Liver (tissue), 9 donors: ENCODE measurements around the gene DCX. TPM values are rescaled to one million over a fixed set of nuclear protein-coding genes. Genes with fewer than 3 reads are reported as not detected.

Experiments used
- DNase-seq: peaks from one replicate; pipeline ENCODE4 v3.0.0-alpha.2; 2017; ENCODE audit warnings: low spot score
- H3K27ac ChIP-seq, 2 donors: one replicate each; pipeline ENCODE4 v1.7.0; 2013; ENCODE audit warnings: inconsistent platforms in 2 of 2, low read length in 2 of 2, control low read depth in 1 of 2, low read depth in 1 of 2, mild to moderate bottlenecking in 1 of 2
- H3K27me3 ChIP-seq, 4 donors: one replicate each; pipeline versions ENCODE4 v1.6.1 to v1.7.0; 2013; ENCODE audit warnings: low read length in 3 of 4, inconsistent platforms in 1 of 4, mild to moderate bottlenecking in 1 of 4, moderate library complexity in 1 of 4; ENCODE audit not compliant: control insufficient read depth in 4 of 4, insufficient read depth in 4 of 4
- H3K36me3 ChIP-seq, 4 donors: one replicate each; pipeline versions ENCODE4 v1.6.1 to v1.7.0; 2013; ENCODE audit warnings: low read length in 3 of 4, mild to moderate bottlenecking in 3 of 4, low read depth in 1 of 4, moderate library complexity in 1 of 4; ENCODE audit not compliant: control insufficient read depth in 4 of 4, insufficient read depth in 3 of 4
- H3K4me1 ChIP-seq, 4 donors: one replicate each; pipeline versions ENCODE4 v1.6.1 to v1.7.0; 2013; ENCODE audit warnings: low read length in 3 of 4, mild to moderate bottlenecking in 3 of 4, moderate library complexity in 1 of 4; ENCODE audit not compliant: control insufficient read depth in 4 of 4, insufficient read depth in 4 of 4
- H3K4me3 ChIP-seq, 3 donors: one replicate each; pipeline versions ENCODE4 v1.6.1 to v1.7.0; 2013; ENCODE audit warnings: low read length in 3 of 3, control low read depth in 1 of 3, low read depth in 1 of 3, mild to moderate bottlenecking in 1 of 3
- H3K9ac ChIP-seq, 2 donors: one replicate each; pipeline ENCODE4 v1.7.0; 2013; ENCODE audit warnings: low read length in 2 of 2, mild to moderate bottlenecking in 2 of 2, moderate library complexity in 2 of 2, control low read depth in 1 of 2, low read depth in 1 of 2
- H3K9me3 ChIP-seq, 4 donors: one replicate each; pipeline versions ENCODE4 v1.6.1 to v1.7.0; 2013; ENCODE audit warnings: low read length in 3 of 4; ENCODE audit not compliant: control insufficient read depth in 4 of 4
- EGR1 ChIP-seq, 2 donors: IDR thresholded peaks; 2 replicates each; pipeline ENCODE4 v1.6.1; 2016 to 2018; ENCODE audit warnings: antibody characterized with exemption in 2 of 2, low read depth in 2 of 2
- FOXA1 ChIP-seq: IDR thresholded peaks from 2 replicates; pipeline ENCODE4 v1.6.1; 2016; ENCODE audit warnings: antibody characterized with exemption
- FOXA2 ChIP-seq: IDR thresholded peaks from 2 replicates; pipeline ENCODE4 v1.6.1; 2016; ENCODE audit warnings: antibody characterized with exemption
- GABPA ChIP-seq, 2 donors: IDR thresholded peaks in 1 of 2; conservative IDR thresholded peaks in 1 of 2; 2 replicates each; pipeline ENCODE4 v1.6.1; 2016; ENCODE audit warnings: antibody characterized with exemption in 2 of 2, mild to moderate bottlenecking in 1 of 2, moderate library complexity in 1 of 2
- HNF4A ChIP-seq, 2 donors: conservative IDR thresholded peaks; 2 replicates each; pipeline ENCODE4 v1.6.1; 2016; ENCODE audit warnings: antibody characterized with exemption in 2 of 2, mild to moderate bottlenecking in 2 of 2
- HNF4G ChIP-seq: IDR thresholded peaks from 2 replicates; pipeline ENCODE4 v1.6.1; 2016; ENCODE audit warnings: antibody characterized with exemption
- JUND ChIP-seq, 2 donors: IDR thresholded peaks; 2 replicates each; pipeline ENCODE4 v1.6.1; 2016; ENCODE audit warnings: antibody characterized with exemption in 2 of 2
- MAX ChIP-seq: IDR thresholded peaks from 2 replicates; pipeline ENCODE4 v1.6.1; 2016; ENCODE audit warnings: antibody characterized with exemption
- NR2F2 ChIP-seq: IDR thresholded peaks from 2 replicates; pipeline ENCODE4 v1.6.1; 2016; ENCODE audit warnings: antibody characterized with exemption
- RAD21 ChIP-seq, 2 donors: IDR thresholded peaks; 2 replicates each; pipeline ENCODE4 v1.6.1; 2016; ENCODE audit warnings: antibody characterized with exemption in 2 of 2, mild to moderate bottlenecking in 2 of 2
- REST ChIP-seq: IDR thresholded peaks from 2 replicates; pipeline ENCODE4 v1.6.1; 2016; ENCODE audit warnings: antibody characterized with exemption, mild to moderate bottlenecking
- RXRA ChIP-seq, 2 donors: IDR thresholded peaks; 2 replicates each; pipeline ENCODE4 v1.6.1; 2017 to 2018; ENCODE audit warnings: antibody characterized with exemption in 2 of 2, mild to moderate bottlenecking in 1 of 2
- SP1 ChIP-seq: IDR thresholded peaks from 2 replicates; pipeline ENCODE4 v1.6.1; 2018; ENCODE audit warnings: antibody characterized with exemption, mild to moderate bottlenecking
- TAF1 ChIP-seq: conservative IDR thresholded peaks from 2 replicates; pipeline ENCODE4 v1.6.1; 2016; ENCODE audit warnings: antibody characterized with exemption, mild to moderate bottlenecking
- YY1 ChIP-seq: IDR thresholded peaks from 2 replicates; pipeline ENCODE4 v1.6.1; 2016; ENCODE audit warnings: antibody characterized with exemption, mild to moderate bottlenecking
- ZBTB33 ChIP-seq: IDR thresholded peaks from 2 replicates; pipeline ENCODE4 v1.6.1; 2016; ENCODE audit warnings: antibody characterized with exemption
- WGBS: extraction: QIAGEN DNeasy Blood & Tissue Kit; methylation state at CpG from one replicate; pipeline ENCODE4 v1.1.7; 2013; 5-methylcytosine and 5-hydroxymethylcytosine counted together
- polyA plus RNA-seq, 2 donors: library from polyadenylated mRNA; stranded (reverse) in 1 of 2; unstranded in 1 of 2; fragments of 200-250 nt in 1 of 2; fragments of >200 nt in 1 of 2; fragmentation: Nextera tagmentation in 1 of 2; extraction: Ambion mirVana in 1 of 2; gene quantifications; one replicate each; pipeline versions ENCODE4 v1.2.1 to v1.2.3, GENCODE V29; 2013 to 2015
- total RNA-seq, 2 donors: library from RNA; depleted of rRNA; stranded (reverse); fragments of >200 nt; gene quantifications; one replicate each; pipeline ENCODE4 v1.2.3, GENCODE V29; 2014
- TF ChIP-seq, protein P1 (sequence below): IDR thresholded peaks from 2 replicates; pipeline ENCODE4 v1.6.1; 2016; ENCODE audit warnings: antibody characterized with exemption
- TF ChIP-seq, protein P2 (sequence below): fragments of 150-350 bp; IDR thresholded peaks from 2 replicates; pipeline ENCODE4 v1.5.1; 2017; ENCODE audit warnings: improper control_type of control experiment, low read depth, low read length; ENCODE audit not compliant: missing input control
- donor health status: healthy.
- donor health status: healthy.
- donor health status: healthy.
- donor health status: healthy.
- donor health status: healthy.

DCX gene
- total and polyA plus RNA-seq, 4 donors = 0.01 TPM; not detected in 3

DNA sequence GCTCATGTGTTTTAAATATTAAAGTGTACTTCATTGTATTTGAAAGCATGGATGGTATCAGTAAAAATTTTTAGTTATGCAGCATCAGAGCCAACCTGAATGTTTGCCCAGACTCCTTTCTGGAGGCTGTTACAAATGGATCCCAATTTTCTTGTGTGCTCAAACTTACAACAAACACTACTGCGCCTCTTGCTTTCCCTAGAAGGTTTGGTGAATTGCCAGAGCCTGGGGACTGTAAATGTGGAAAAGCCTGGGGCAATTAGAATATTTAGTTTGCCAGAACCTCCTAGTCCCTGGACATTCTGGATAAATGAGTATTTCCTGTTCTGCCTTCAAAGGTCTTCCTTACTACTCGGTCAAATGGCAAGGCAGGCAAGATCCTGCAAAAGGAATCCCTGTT lies 146.5 kb downstream of the DCX start:
- no peak for DNase-seq
- 83% methylated on average over 2 of the region's 2 CpGs for WGBS
- Histone ChIP-seq H3K9ac (no peak overlapping the region), H3K9me3 (no peaks in the 10 kb centered on the region), H3K4me3 (no peak overlapping the region), H3K27ac (no peak overlapping the region), H3K36me3 (no peaks in the 10 kb centered on the region), H3K27me3 (peaks cover 0 to 3% (median 0%) of the 10 kb centered on the region in 4 donors), H3K4me1 (no peaks in the 10 kb centered on the region)
- TF ChIP-seq GABPA (IDR thresholded peaks at IDR 0.05 in 1 of 2, conservative IDR thresholded peaks at IDR 0.05 in 1 of 2) = no peak
- no peak for TF ChIP-seq HNF4G
- TF ChIP-seq, protein P1, sequence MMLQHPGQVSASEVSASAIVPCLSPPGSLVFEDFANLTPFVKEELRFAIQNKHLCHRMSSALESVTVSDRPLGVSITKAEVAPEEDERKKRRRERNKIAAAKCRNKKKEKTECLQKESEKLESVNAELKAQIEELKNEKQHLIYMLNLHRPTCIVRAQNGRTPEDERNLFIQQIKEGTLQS = no peak
- no peak for TF ChIP-seq HNF4A (conservative IDR thresholded peaks at IDR 0.05)
- TF ChIP-seq ZBTB33 = no peak
- TF ChIP-seq YY1 = no peak
- no peak for TF ChIP-seq NR2F2
- TF ChIP-seq, protein P2, sequence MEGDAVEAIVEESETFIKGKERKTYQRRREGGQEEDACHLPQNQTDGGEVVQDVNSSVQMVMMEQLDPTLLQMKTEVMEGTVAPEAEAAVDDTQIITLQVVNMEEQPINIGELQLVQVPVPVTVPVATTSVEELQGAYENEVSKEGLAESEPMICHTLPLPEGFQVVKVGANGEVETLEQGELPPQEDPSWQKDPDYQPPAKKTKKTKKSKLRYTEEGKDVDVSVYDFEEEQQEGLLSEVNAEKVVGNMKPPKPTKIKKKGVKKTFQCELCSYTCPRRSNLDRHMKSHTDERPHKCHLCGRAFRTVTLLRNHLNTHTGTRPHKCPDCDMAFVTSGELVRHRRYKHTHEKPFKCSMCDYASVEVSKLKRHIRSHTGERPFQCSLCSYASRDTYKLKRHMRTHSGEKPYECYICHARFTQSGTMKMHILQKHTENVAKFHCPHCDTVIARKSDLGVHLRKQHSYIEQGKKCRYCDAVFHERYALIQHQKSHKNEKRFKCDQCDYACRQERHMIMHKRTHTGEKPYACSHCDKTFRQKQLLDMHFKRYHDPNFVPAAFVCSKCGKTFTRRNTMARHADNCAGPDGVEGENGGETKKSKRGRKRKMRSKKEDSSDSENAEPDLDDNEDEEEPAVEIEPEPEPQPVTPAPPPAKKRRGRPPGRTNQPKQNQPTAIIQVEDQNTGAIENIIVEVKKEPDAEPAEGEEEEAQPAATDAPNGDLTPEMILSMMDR = no peak
- TF ChIP-seq SP1 = no peak
- TF ChIP-seq FOXA2 = no peak
- TF ChIP-seq RXRA (IDR thresholded peaks at IDR 0.05) = no peak
- TF ChIP-seq MAX = no peak
- TF ChIP-seq TAF1 = no peak
- TF ChIP-seq RAD21 (IDR thresholded peaks at IDR 0.05) = no peak
- no peak for TF ChIP-seq REST
- no peak for TF ChIP-seq JUND (IDR thresholded peaks at IDR 0.05)
- no peak for TF ChIP-seq EGR1 (IDR thresholded peaks at IDR 0.05; ENCODE audit: low read depth in 2 of 2)
- no peak for TF ChIP-seq FOXA1
